ENCODE measurements around the gene PLCB4.

Gene PLCB4

DNA sequence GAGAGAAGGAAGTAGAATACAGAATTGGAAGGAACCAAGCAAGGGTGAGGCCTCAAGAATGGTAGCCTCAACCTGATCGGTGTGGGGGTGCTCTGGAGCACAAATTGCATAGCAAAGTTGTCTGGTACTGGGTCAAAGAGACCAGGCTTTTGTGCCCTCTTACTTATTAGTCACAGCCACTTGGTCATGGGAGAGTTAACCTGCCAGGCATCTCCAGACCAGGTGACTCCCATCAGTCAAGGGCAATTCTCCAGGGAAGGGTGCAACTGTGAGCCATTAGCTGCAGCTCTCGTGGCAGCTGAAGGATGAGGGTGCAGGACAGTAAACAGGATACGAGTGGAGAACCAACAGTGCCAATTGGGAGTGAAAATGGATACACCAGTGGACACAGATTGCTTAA, 47.7 kb upstream of the PLCB4 start (continued):
- no peak for TF ChIP-seq REST (tag by site-specific recombination; IDR thresholded peaks at IDR 0.05)

GRCh38 chr20:9021699-9022098, 47.2 kb upstream of the PLCB4 start:
- CTCF ChIA-PET, result interaction anchor here (0.6 to 1.1 kb wide), 2 partner anchors 30 to 168 kb away, joined by 3 to 4 read pairs; no protein-coding TSS in a partner anchor
- no peaks in the 10 kb centered on the region for H3K4me1 ChIP-seq (ENCODE audit: control insufficient read depth, insufficient read depth, low read length)
- no peaks in the 10 kb centered on the region for H3K9me3 ChIP-seq (ENCODE audit: control insufficient read depth, insufficient read depth, low read depth, low read length)
- H3K36me3 ChIP-seq (ENCODE audit: control insufficient read depth in 2 of 2, insufficient read depth in 1 of 2, low read length in 2 of 2), result no peaks in the 10 kb centered on the region
- no peak overlapping the region for H3K27ac ChIP-seq (ENCODE audit: extremely low read depth, low read depth, low read length)
- TF ChIP-seq ZNF248 (tag by site-specific recombination; IDR thresholded peaks at IDR 0.05) (no peak), ZFP41 (tag by site-specific recombination; IDR thresholded peaks at IDR 0.05; ENCODE audit: borderline replicate concordance) (no peak), ZNF114 (tag by site-specific recombination; IDR thresholded peaks at IDR 0.05) (no peak), SP2 (tag by site-specific recombination; IDR thresholded peaks at IDR 0.05) (no peak), ZNF169 (tag by site-specific recombination; IDR thresholded peaks at IDR 0.05) (no peak), ZNF548 (tag by site-specific recombination; IDR thresholded peaks at IDR 0.05) (no peak), ZNF514 (tag by site-specific recombination; IDR thresholded peaks at IDR 0.05) (no peak), KLF16 (tag by site-specific recombination; IDR thresholded peaks at IDR 0.05) (no peak), GLI2 (tag by site-specific recombination; IDR thresholded peaks at IDR 0.05; ENCODE audit: borderline replicate concordance, low read depth) (no peak), ZNF362 (tag by site-specific recombination; IDR thresholded peaks at IDR 0.05) (no peak), ZNF121 (tag by site-specific recombination; IDR thresholded peaks at IDR 0.05) (no peak), ZNF707 (tag by site-specific recombination; IDR thresholded peaks at IDR 0.05) (no peak), ZBTB21 (tag by site-specific recombination; IDR thresholded peaks at IDR 0.05) (no peak), FEZF1 (tag by site-specific recombination; IDR thresholded peaks at IDR 0.05) (no peak), GFI1B (tag by site-specific recombination; IDR thresholded peaks at IDR 0.05) (no peak), ZNF10 (tag by site-specific recombination; IDR thresholded peaks at IDR 0.05) (no peak)
- TF ChIP-seq, protein P1, sequence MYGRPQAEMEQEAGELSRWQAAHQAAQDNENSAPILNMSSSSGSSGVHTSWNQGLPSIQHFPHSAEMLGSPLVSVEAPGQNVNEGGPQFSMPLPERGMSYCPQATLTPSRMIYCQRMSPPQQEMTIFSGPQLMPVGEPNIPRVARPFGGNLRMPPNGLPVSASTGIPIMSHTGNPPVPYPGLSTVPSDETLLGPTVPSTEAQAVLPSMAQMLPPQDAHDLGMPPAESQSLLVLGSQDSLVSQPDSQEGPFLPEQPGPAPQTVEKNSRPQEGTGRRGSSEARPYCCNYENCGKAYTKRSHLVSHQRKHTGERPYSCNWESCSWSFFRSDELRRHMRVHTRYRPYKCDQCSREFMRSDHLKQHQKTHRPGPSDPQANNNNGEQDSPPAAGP (tag by site-specific recombination; IDR thresholded peaks at IDR 0.05), result no peak
- TF ChIP-seq, protein P2, sequence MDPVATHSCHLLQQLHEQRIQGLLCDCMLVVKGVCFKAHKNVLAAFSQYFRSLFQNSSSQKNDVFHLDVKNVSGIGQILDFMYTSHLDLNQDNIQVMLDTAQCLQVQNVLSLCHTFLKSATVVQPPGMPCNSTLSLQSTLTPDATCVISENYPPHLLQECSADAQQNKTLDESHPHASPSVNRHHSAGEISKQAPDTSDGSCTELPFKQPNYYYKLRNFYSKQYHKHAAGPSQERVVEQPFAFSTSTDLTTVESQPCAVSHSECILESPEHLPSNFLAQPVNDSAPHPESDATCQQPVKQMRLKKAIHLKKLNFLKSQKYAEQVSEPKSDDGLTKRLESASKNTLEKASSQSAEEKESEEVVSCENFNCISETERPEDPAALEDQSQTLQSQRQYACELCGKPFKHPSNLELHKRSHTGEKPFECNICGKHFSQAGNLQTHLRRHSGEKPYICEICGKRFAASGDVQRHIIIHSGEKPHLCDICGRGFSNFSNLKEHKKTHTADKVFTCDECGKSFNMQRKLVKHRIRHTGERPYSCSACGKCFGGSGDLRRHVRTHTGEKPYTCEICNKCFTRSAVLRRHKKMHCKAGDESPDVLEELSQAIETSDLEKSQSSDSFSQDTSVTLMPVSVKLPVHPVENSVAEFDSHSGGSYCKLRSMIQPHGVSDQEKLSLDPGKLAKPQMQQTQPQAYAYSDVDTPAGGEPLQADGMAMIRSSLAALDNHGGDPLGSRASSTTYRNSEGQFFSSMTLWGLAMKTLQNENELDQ (tag by site-specific recombination; IDR thresholded peaks at IDR 0.05; ENCODE audit: low read depth), result no peak
- H3K4me3 ChIP-seq (ENCODE audit: low read depth, low read length), result no peak overlapping the region
- POLR2A ChIA-PET, result no interaction called here

Measured in HEK293 (cell line).